GM19025 (cell line): ENCODE results near the gene GPX2.
A peak's percentile ranks its signal among the peaks of the same experiment; 100 is the strongest.

Source experiments
- ATAC-seq: cut with Tn5 transposase; IDR thresholded peaks from one replicate; pipeline ENCODE4 v1.9.1; 2021; ENCODE audit warnings: mild to moderate bottlenecking, low read depth, moderate library complexity; ENCODE audit not compliant: unreplicated experiment

GPX2 gene

GRCh38 chr14:64942531-64943111 is at the start of gene GPX2:
Gene GPX2 (minus strand): TSS chr14:64942745. CDS start chr14:64942726, 19 bp downstream.
- no peak for ATAC-seq

GRCh38 chr14:64990939-64991338 is 48.4 kb upstream of the GPX2 start:
- no peak for ATAC-seq

- no peak for ATAC-seq
Measured at GRCh38 chr14:64990296-64990695, 47.8 kb upstream of the GPX2 start.

DNA sequence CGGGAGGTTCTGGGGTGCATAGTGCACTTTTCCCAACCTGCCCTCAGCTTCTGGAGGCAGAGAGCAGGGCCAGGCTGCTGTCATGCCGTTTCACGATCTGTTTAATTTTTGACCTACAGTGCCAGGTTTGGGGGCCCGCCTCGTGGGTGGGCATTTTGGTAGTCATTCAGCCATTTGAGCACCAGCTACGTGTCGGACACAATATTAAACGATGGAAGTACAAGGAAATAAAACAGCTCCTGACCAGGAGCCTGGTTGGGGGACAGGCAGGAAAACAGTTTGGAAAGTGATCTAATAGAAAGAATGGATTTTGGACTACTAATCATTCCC is 44.9 kb upstream of the GPX2 start:
- ATAC-seq, result no peak

GRCh38 chr14:64986648-64987437 is 44.3 kb upstream of the GPX2 start, which contains the start of gene FNTB:
Gene FNTB (plus strand): TSS chr14:64986895. CDS start chr14:64986954, 59 bp downstream.
- ATAC-seq, result peak; percentile 95

DNA sequence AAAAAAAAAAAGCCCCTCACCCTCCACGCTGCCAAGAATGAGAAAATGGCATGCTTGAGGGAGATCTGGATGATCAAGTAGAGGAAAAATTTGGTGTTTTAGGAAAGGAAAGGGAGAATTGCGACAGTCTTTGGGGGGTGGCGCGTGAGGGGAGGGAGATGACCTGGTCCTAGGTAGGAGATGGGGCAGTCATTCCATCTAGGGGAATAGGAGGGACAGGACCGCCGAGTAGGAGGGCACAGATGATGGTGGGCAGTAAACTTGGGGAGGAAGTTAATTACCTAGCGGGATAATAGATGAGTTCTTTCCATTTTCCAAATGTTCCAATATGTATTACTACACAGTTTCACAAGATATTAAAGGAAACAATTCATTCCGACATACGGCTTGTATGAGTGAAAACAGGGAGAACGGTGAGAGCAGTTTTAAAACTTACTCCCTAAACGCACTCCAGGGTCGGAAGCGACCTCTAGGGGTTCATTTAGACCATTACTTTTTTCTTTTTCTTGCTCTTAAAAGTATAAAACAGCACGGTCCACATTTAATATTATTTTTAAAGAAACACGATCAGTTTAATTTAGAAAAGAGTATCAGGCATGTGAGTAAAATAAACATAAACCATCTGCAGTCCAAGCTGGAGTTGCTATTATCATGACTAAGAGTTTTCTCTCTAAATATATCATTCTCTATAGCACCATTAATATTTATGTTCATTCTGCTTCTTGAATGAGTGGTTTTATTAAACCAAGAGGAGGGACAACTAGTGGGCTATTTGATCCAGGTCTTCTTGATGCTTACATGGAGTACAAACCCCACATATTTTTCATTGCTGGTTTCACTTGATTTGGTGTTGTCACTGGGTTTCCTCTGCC is 41.1 kb upstream of the GPX2 start:
- ATAC-seq, result no peak

DNA sequence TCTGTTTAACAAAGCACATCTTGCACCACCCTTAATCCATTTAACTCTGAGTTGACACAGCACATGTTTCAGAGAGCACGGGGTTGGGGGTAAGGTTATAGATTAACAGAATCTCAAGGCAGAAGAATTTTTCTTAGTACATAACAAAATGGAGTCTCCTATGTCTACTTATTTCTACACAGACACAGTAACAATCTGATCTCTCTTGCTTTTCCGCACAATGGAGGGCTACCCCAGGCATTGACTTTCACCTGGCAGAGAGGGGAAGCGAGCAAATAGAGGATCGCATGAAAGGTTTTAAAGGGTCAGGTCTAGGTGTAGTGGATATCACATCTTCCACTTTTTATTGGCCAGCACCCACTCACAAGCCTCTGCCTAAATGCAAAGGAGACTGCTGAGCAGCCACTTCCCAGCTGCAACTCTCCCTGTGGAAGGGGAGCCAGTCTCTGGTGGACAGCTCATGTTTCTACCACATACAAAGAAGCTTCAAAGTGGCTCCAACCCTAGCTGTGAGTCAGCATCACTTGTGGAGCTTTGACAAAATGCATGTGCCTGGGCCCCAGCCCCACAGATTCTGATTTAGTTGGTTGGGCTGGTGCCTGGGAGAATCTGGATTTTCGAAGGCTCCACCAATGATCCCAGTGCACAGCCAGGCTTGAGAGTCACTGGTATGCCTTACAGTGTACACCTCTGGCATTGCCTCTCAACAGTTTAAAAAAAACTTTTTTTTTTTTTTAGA is 37.0 kb upstream of the GPX2 start:
- ATAC-seq, result no peak

- ATAC-seq, result no peak
Measured at GRCh38 chr14:64974563-64974962, 32.0 kb upstream of the GPX2 start.

- no peak for ATAC-seq
Measured at GRCh38 chr14:64973826-64974225, 31.3 kb upstream of the GPX2 start.

DNA sequence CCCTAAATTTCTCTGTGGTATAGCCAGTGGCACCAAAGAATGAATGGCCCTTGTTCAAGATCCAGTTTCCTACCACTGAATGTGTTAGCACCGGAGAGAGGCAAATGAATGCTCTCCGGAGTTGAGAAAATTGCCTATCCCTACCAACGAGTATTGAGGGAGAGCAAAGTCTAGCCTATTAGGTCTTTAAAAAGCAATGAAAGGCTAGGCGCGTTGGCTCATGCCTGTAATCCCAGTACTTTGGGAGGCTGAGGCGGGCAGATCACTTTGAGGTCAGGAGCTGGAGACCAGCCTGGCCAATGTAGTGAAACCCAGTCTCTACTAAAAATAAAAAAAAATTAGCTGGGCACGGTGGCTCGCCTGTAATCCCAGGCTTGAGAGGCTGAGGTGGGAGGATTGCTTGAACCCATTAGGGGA is 30.5 kb upstream of the GPX2 start:
- ATAC-seq, result no peak

GRCh38 chr14:64971943-64972791 is 29.6 kb upstream of the GPX2 start, which contains the start of gene RAB15:
Gene RAB15 (minus strand): TSS chr14:64972336. CDS start chr14:64972076, 260 bp downstream.
- peak; percentile 42 for ATAC-seq

DNA sequence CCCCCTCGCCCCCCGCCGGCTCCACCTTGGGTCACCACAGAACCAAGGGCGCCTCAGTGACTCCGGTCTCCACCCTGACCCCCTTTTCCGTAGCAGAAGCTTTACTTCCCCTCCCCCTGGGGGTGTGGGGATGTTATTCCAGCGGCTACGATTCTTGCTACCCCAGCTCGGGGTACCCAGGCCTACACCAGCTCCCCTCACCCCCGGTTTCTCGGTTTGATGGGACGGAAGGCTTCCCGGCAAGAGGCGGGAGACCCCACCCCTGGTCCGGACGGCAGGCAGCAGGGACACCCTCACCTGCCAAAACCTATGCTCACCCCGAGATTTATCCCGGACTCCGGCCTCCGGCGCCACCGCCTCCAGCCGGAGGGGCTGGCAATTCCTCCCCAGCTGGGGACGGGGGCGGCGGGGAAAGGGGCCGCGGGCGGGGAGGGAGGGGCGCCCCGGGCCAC is 29.0 kb upstream of the GPX2 start:
- no peak for ATAC-seq

DNA sequence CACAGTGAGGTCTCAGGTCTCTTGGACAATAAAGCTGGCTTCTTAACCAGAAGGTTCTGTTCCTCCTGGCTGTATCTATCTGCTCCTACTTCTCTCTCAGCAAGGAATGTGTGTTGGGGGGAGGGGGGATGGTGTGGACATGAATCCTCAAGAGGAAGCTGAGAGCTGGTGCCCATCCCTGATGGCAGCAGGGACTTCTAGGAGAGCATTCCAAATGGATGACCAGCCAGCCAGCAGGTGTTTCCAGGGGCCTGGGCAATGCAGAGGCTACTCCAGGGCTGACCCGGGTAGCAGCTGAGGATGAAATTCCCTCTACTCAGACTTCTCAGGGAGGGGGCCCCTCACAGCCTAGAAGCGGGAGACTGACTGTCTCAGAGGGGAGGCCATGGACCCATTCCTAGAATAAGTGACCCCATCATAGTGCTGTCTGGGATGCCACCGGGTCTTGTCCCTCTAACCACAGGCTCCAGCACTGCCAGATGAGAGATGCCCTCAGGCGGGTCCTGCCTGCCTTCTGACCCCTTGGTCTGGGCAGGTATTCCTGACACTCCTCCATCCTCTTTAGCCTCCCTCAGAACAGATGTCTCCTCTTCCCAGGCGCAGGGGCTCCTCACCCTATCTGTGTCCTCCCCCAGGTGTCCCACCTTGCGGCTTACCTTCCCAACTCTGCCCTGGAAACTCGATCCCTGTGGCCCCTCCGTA is 28.4 kb upstream of the GPX2 start:
- no peak for ATAC-seq

DNA sequence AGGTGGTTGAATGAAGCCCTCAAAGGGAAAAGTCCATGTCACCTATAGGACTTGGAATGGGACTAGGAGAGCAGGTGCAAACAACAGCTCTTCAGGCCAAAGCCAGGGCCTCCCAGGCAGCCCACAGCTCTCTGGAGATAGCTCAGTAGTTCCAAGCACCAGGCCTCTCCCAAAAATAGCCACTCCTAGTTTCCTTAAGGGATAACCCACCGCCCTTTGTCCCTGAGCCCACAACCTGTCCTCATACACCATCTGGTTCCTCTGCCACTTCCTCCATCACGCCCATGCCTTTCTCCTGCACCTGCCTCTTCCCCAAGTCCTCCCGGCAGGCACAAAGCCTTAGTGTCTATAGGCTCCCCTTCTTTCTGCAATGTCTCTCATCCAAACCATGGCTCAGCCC is 27.5 kb upstream of the GPX2 start:
- no peak for ATAC-seq

GRCh38 chr14:64968651-64969050 is 26.1 kb upstream of the GPX2 start:
- ATAC-seq, result no peak

DNA sequence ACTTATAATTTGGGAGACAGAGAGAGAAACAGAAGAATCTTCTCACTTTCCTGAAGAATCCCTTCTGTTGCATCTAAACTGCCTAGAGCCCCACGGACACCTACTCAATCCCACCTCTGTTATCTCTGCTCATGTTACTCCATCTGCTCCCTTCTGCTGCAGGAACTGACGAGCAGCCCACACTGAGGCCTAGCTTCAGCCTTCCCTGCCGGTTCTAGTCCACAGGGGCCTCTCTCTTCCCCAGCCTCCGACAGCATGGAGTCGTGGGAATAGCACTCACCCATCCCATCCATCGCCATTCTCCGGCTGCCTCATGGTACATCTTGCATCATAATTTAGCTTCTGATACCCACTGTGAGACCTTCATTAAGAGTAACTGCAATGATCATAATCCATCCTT is 25.6 kb upstream of the GPX2 start:
- ATAC-seq, result no peak

DNA sequence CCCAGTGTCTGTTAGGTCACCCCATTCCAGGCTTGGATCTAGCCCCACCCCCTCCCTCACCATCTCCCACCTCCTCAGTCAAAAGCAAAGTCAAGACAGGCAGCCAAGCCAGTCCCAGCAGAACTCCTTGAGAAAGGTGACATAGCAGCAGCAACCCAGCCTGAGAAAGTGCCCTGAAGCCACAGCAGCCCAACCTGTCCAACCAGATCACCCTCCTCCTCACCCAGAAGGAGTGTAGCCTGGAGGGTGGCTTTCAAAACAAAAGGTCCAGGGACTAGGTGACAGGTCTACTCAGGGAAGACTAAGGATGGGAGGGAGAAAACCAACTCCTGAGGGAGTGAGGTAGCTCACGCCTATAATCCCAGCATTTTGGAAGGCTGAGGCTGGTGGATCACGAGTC is 24.4 kb upstream of the GPX2 start:
- no peak for ATAC-seq

GRCh38 chr14:64965356-64966000 is 22.9 kb upstream of the GPX2 start:
- no peak for ATAC-seq
